ENCODE data around the gene TSEN34. TPM values are rescaled to one million over a fixed set of nuclear protein-coding genes. Genes with fewer than 3 reads are reported as not detected.
"Not testable (repeated sequence)": the region's sequence is repeated elsewhere in the genome, so short reads cannot be mapped to it uniquely, and the experiment has no call there.

TSEN34 gene
- total RNA-seq, 1 donor from 2014 or later = 47.9 TPM

DNA sequence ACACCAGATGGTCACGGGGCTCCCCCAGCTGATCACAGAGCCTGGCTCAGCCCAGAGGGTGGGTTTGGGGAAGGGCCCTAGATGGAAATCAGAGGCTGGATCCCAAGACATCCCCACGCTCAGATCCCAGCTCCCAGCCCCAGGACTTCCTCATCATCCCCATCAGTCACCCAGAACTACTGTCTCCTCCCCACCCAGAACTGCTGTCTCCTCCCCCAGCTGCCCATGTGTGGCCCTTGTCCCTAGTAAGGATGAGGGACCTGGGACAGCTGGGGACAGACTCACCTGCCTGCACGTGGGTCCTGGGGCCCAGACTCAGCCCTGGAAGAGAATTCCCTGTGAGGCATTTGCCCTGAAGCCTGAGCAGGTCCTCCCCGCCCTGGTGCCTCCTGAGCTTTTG, 51.1 kb downstream of the TSEN34 start:
- not testable (repeated sequence) for H3K4me3 ChIP-seq (ENCODE audit: low read depth, low read length); H3K27me3 ChIP-seq (ENCODE audit: control insufficient read depth, insufficient read depth, low read length)
- peak; percentile 97 for FAIRE-seq

DNA sequence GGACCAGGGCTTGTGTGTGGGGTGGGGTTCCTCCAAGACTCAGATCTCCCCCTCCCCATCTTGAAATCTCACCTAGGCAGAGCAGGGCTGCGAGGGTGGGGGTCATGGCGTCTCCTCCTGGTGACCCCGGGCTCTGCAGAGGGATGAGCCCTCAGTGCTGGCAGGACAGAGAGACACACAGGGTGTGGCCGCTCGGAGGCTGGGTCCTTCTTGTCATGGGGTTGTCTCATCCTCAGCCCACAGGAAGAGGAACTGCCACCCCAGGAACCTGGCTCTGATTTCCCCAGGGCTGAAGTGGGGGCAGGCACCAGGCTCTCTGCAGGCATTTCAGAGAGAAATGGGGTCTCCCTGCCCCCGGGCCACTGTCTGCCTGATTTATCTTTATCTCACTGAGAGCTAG, 51.5 kb downstream of the TSEN34 start, which contains the start of gene LILRA6:
Gene LILRA6 (minus strand): TSS at position 145 of the 400 bp plus-strand sequence.
- not testable (repeated sequence) for DNase-seq (ENCODE audit: low read depth); FAIRE-seq; H3K4me3 ChIP-seq (ENCODE audit: low read depth, low read length); H3K27me3 ChIP-seq (ENCODE audit: control insufficient read depth, insufficient read depth, low read length); H3K36me3 ChIP-seq (ENCODE audit: control insufficient read depth, insufficient read depth, low read length)

More for the DNA sequence above, 51.1 kb downstream of the TSEN34 start:
- not testable (repeated sequence) for DNase-seq (ENCODE audit: low read depth); H3K36me3 ChIP-seq (ENCODE audit: control insufficient read depth, insufficient read depth, low read length)

DNA sequence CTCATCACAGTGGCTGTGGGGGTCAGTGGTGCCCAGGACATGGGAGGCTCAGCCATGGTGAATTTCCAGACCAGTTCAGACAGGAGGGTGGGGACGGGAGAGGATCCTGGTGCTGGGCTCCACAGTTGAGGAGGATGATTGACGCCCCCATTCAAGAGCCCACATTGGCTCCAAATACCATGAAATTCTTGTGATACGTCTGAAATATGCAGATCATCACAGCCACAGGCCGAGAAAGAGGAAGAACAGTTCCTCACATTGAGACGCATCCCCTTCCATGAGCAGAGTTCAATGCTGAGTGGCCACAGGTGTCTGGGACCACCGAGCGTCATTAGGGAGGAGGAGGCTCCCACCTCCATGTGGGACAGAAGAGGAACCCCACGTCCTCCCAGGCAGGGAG, 52.7 kb downstream of the TSEN34 start:
- H3K4me3 ChIP-seq (ENCODE audit: low read depth, low read length); H3K36me3 ChIP-seq (ENCODE audit: control insufficient read depth, insufficient read depth, low read length); DNase-seq (ENCODE audit: low read depth); H3K27me3 ChIP-seq (ENCODE audit: control insufficient read depth, insufficient read depth, low read length); FAIRE-seq: not testable (repeated sequence)

Other genes starting within 250 kb of the TSEN34 start
- not detected in 2 replicates for gene CACNG8, start 228.4 kb upstream of the TSEN34 start, total RNA-seq
- gene CACNG6, start 199.7 kb upstream of the TSEN34 start, total RNA-seq = 0.26 TPM in 1 of 2 replicates, not detected in the other
- gene VSTM1, start 127.4 kb upstream of the TSEN34 start, total RNA-seq = not detected in 2 replicates
- gene TARM1, start 109.9 kb upstream of the TSEN34 start, total RNA-seq = not detected in 2 replicates
- 0.64 and 0.79 TPM in 2 replicates for gene OSCAR, start 90.5 kb upstream of the TSEN34 start, total RNA-seq
- gene NDUFA3, start 88.5 kb upstream of the TSEN34 start, total RNA-seq = 6.1 and 16.0 TPM in 2 replicates
- 6.1 and 11.3 TPM in 2 replicates for gene TFPT, start 75.7 kb upstream of the TSEN34 start, total RNA-seq
- gene PRPF31, start 75.6 kb upstream of the TSEN34 start, total RNA-seq = 37.8 and 47.1 TPM in 2 replicates
- gene CNOT3, start 53.5 kb upstream of the TSEN34 start, total RNA-seq = 6.1 and 11.4 TPM in 2 replicates
- gene LENG1, start 31.6 kb upstream of the TSEN34 start, total RNA-seq = 9.7 and 13.4 TPM in 2 replicates
- gene TMC4, start 18.1 kb upstream of the TSEN34 start, total RNA-seq = 23.2 and 25.0 TPM in 2 replicates
- gene MBOAT7, start 1.7 kb upstream of the TSEN34 start, total RNA-seq = 6.8 and 10.6 TPM in 2 replicates
- 2,761 and 3,132 TPM in 2 replicates for gene RPS9, start 9.6 kb downstream of the TSEN34 start, total RNA-seq
- not detected in 2 replicates for gene LILRB3, start 31.7 kb downstream of the TSEN34 start, total RNA-seq
- gene LILRA6, start 51.5 kb downstream of the TSEN34 start, total RNA-seq = not detected in 2 replicates
- not detected in 2 replicates for gene LILRB5, start 66.0 kb downstream of the TSEN34 start, total RNA-seq
- gene LILRB2, start 89.8 kb downstream of the TSEN34 start, total RNA-seq = not detected in 2 replicates
- not detected in 2 replicates for gene LILRA5, start 121.9 kb downstream of the TSEN34 start, total RNA-seq
- not detected in 2 replicates for gene LILRA4, start 147.9 kb downstream of the TSEN34 start, total RNA-seq
- not detected in 2 replicates for gene LAIR1, start 173.6 kb downstream of the TSEN34 start, total RNA-seq
- 0.26 TPM in 1 of 2 replicates, not detected in the other for gene TTYH1, start 224.2 kb downstream of the TSEN34 start, total RNA-seq